Small intestine (tissue), 7 donors: Measurements from ENCODE around the gene FNTB. TPM values are rescaled to one million over a fixed set of nuclear protein-coding genes. Genes with fewer than 3 reads are reported as not detected.

Source experiments
- DNase-seq, 2 donors: peaks; one replicate each; pipeline versions ENCODE4 v3.0.0 to v3.0.0-alpha.2; 2013
- FAIRE-seq: peaks from 2 replicates; lab custom pipeline; 2012; peaks lifted over from hg19 to GRCh38; lab: Jason Lieb, UNC
- H3K27ac ChIP-seq, 3 donors: one replicate each; pipeline ENCODE4 v1.5.1; 2013; ENCODE audit warnings: low read length in 2 of 3, mild to moderate bottlenecking in 2 of 3, control low read depth in 1 of 3, inconsistent platforms in 1 of 3, low read depth in 1 of 3, moderate library complexity in 1 of 3
- H3K27me3 ChIP-seq, 3 donors: one replicate each; pipeline ENCODE4 v1.6.1; 2013; ENCODE audit warnings: low read length in 3 of 3, inconsistent platforms in 1 of 3; ENCODE audit not compliant: control insufficient read depth in 3 of 3, insufficient read depth in 3 of 3
- H3K36me3 ChIP-seq, 3 donors: one replicate each; pipeline ENCODE4 v1.6.1; 2013; ENCODE audit warnings: low read length in 3 of 3, inconsistent platforms in 1 of 3, low read depth in 1 of 3, mild to moderate bottlenecking in 1 of 3, moderate library complexity in 1 of 3; ENCODE audit not compliant: control insufficient read depth in 3 of 3, insufficient read depth in 2 of 3
- H3K4me1 ChIP-seq, 3 donors: one replicate each; pipeline ENCODE4 v1.6.1; 2013; ENCODE audit warnings: low read length in 2 of 3, inconsistent platforms in 1 of 3, low read depth in 1 of 3, mild to moderate bottlenecking in 1 of 3, moderate library complexity in 1 of 3; ENCODE audit not compliant: control insufficient read depth in 3 of 3, insufficient read depth in 2 of 3
- H3K4me3 ChIP-seq, 3 donors: one replicate each; pipeline ENCODE4 v1.5.1; 2013; ENCODE audit warnings: low read length in 3 of 3, control low read depth in 1 of 3, inconsistent platforms in 1 of 3, low read depth in 1 of 3, mild to moderate bottlenecking in 1 of 3, moderate library complexity in 1 of 3
- H3K9me3 ChIP-seq, 2 donors: one replicate each; pipeline ENCODE4 v1.6.1; 2013; ENCODE audit warnings: low read depth in 1 of 2, low read length in 1 of 2; ENCODE audit not compliant: control insufficient read depth in 2 of 2, insufficient read depth in 1 of 2
- WGBS, 3 donors: extraction: QIAGEN DNeasy Blood & Tissue Kit; methylation state at CpG; one replicate each; pipeline ENCODE4 v1.1.7; 2013; 5-methylcytosine and 5-hydroxymethylcytosine counted together
- polyA plus RNA-seq, 4 donors: library from polyadenylated mRNA; stranded (reverse) in 3 of 4; unstranded in 1 of 4; fragments of 200-250 nt in 3 of 4; fragments of 120-200 nt in 1 of 4; gene quantifications; one replicate each; pipeline versions ENCODE4 v1.2.1 to v1.2.3, GENCODE V29; 2013
- donor health status: healthy with polysubstance abuse.
- donor health status: control.
- donor health status: control.
- donor health status: Bipolar disorder and iron deficiency.
- donor health status: healthy.

FNTB gene
- polyA plus RNA-seq, 4 donors: 6.7 to 25.3 (median 8.7) TPM

DNA sequence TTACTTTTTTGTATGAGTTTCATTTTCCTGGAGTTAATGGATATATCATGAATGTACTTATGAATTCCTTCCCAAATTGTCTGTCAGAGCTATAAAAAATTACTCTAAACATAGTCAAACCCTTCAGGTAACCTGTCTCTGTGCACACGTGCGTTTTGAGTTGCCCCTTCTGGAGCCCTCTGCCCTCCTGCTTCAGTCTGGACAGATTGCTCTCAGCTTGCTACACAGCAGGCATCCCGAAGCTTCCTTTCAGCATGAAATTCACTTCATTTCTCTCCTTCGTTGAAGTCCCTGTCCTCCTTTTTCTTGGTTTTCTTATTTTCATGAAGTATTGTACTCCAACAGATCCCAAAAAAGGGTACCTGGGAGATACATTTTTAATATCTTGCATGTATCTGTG lies 47.3 kb downstream of the FNTB start:
- FAIRE-seq (no peak), DNase-seq (no peak)
- 93 to 97% (median 95%) methylated on average over 4 of the region's 4 CpGs for WGBS, 3 donors
- Histone ChIP-seq H3K27ac (no peak overlapping the region), H3K4me3 (no peak overlapping the region), H3K36me3 (peaks cover 0 to 45% (median 0%) of the 10 kb centered on the region in 3 donors), H3K9me3 (no peaks in the 10 kb centered on the region), H3K4me1 (peaks cover 0 to 3% (median 0%) of the 10 kb centered on the region in 3 donors), H3K27me3 (no peaks in the 10 kb centered on the region)

DNA sequence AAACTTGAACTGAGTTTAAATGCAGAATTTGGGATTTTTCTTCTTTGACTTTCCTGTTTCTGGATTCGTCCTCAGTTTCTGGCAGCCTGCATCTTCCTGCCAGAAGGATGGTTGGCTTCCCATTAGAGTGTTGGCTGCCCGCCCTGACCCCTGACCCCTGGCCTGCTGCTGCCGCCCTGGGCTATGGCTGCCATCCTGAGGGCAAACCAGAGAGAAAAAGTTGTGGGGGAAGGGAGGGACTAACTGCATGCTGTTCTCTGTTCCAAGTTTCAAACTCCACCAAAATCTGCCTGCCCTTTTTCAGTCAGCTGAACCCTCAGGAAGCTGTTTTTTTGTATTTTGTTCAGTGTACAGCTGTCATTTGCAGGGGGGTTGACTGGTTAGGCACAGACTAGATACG lies 48.4 kb downstream of the FNTB start:
- H3K4me3 ChIP-seq: no peak overlapping the region
- no peaks in the 10 kb centered on the region for H3K27me3 ChIP-seq
- H3K36me3 ChIP-seq: peaks cover 0 to 48% (median 0%) of the 10 kb centered on the region in 3 donors
- 50 to 77% (median 76%) methylated on average over 4 of the region's 4 CpGs for WGBS, 3 donors
- H3K9me3 ChIP-seq: no peaks in the 10 kb centered on the region
- no peak for FAIRE-seq
- no peaks in the 10 kb centered on the region for H3K4me1 ChIP-seq
- H3K27ac ChIP-seq: no peak overlapping the region
- no peak for DNase-seq

DNA sequence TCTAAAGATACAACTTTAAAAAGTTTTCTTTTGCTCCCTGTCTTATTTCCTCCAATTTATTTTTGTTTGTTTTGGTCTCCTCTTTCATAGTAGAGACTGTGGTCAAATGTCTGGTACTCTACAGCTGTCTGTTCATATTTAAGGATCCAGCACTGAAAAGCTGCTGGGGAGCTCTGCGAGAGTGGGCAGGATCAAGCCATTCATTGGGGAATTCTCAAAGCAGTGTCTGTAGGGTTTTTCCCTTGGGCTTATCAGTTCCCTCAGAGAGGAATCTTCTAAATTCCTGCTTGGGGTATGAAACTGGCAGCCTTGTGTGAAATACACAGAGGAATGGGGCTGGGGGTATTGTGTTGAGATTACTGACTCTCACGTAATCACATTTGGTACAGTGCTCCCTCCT lies 52.3 kb downstream of the FNTB start:
- H3K27me3 ChIP-seq: no peaks in the 10 kb centered on the region
- H3K9me3 ChIP-seq: no peaks in the 10 kb centered on the region
- DNase-seq (no peak), FAIRE-seq (no peak)
- 96 to 97% (median 96%) methylated on average over 2 of the region's 2 CpGs for WGBS, 3 donors
- no peak overlapping the region for H3K4me3 ChIP-seq
- no peak overlapping the region for H3K27ac ChIP-seq
- peaks cover 0 to 50% (median 3%) of the 10 kb centered on the region in 3 donors for H3K36me3 ChIP-seq
- H3K4me1 ChIP-seq: no peaks in the 10 kb centered on the region

DNA sequence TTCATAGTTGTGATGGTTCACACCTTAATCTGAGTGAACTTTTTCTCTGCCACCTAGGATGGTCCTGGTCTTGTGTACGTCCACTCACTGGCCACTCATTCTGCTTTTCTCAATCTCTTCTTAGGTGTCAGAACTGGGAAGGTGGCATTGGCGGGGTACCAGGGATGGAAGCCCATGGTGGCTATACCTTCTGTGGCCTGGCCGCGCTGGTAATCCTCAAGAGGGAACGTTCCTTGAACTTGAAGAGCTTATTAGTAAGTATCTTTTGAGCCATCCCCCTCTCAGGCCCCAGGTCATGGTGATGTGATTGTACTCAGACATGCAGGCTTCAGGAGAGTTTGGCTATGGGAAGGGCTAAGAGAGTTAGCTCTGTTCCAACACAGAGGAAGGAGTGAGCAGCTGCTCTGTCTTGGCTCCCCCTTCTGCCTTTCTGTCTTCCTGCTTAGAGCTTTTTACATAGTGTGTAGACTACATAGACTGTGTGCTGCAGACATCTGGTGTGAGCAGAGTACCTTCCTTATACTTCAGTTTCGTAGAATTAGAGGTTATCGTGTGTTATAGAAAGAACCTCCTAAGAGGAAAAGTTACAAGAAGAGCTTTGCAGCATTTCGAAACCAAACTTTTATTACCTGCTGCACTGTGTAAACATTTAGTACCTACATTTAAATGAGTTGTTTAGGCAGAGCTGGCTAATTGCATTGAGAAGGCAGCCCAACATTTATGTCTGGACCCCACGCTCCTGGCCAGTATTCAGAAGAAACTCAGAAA lies 54.2 kb downstream of the FNTB start:
- H3K9me3 ChIP-seq: no peaks in the 10 kb centered on the region
- no peak overlapping the region for H3K27ac ChIP-seq
- no peak overlapping the region for H3K4me3 ChIP-seq
- DNase-seq (no peak), FAIRE-seq (no peak)
- 87 to 91% (median 89%) methylated on average over 9 of the region's 9 CpGs for WGBS, 3 donors
- no peaks in the 10 kb centered on the region for H3K4me1 ChIP-seq
- peaks cover 2 to 54% (median 3%) of the 10 kb centered on the region in 3 donors for H3K36me3 ChIP-seq
- H3K27me3 ChIP-seq: no peaks in the 10 kb centered on the region

DNA sequence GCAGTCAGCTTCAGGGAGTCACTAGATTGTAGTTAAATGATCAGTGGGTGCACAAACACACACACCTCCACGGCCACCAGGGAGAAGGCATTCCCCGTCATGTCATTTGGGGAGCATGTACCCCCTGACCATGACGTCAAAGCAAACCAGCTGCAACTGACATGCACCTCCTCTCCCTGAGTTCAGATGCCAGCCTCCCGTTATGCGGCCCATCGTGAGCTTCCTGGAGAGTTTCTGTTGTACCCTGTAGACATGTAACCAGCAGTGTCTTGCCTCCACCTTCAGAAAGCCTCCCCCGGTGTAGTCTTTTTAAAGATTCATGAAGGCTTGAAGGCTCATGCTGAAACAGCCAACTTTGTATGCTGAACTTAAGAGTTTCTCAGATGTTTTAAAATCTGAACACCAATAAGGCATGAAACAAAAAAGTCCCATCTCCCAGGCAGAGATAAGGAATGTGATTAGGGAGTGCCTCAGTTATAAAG lies 54.8 kb downstream of the FNTB start:
- Histone ChIP-seq H3K9me3 (no peaks in the 10 kb centered on the region), H3K4me1 (no peaks in the 10 kb centered on the region), H3K27ac (no peak overlapping the region), H3K36me3 (peaks cover 2 to 54% (median 3%) of the 10 kb centered on the region in 3 donors), H3K27me3 (no peaks in the 10 kb centered on the region), H3K4me3 (no peak overlapping the region)
- 91 to 95% (median 92%) methylated on average over 7 of the region's 7 CpGs for WGBS, 3 donors
- FAIRE-seq: no peak
- DNase-seq: no peak

DNA sequence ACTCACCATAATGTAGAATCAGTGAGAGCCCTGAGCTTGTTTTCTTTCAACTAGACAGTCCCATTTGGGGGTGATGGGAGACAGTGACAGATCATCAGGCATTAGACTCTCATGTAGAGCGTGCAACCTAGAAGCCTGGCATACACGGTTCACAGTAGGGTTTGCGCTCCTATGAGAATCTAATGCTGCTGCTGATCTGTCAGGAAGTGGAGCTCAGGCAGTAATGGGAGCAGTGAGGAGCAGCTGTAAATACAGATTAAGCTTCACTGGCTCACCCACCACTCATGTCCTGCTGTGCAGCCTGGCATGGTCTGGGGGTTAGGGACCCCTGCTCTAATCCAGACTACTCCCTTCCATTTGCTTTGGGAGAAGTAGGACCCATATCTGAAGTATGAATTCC lies 55.6 kb downstream of the FNTB start:
- Histone ChIP-seq H3K4me3 (no peak overlapping the region), H3K27ac (no peak overlapping the region), H3K27me3 (no peaks in the 10 kb centered on the region), H3K9me3 (no peaks in the 10 kb centered on the region), H3K36me3 (peaks cover 2 to 51% (median 3%) of the 10 kb centered on the region in 3 donors), H3K4me1 (no peaks in the 10 kb centered on the region)
- DNase-seq (no peak), FAIRE-seq (no peak)
- 85 to 96% (median 95%) methylated on average over 3 of the region's 3 CpGs for WGBS, 3 donors

DNA sequence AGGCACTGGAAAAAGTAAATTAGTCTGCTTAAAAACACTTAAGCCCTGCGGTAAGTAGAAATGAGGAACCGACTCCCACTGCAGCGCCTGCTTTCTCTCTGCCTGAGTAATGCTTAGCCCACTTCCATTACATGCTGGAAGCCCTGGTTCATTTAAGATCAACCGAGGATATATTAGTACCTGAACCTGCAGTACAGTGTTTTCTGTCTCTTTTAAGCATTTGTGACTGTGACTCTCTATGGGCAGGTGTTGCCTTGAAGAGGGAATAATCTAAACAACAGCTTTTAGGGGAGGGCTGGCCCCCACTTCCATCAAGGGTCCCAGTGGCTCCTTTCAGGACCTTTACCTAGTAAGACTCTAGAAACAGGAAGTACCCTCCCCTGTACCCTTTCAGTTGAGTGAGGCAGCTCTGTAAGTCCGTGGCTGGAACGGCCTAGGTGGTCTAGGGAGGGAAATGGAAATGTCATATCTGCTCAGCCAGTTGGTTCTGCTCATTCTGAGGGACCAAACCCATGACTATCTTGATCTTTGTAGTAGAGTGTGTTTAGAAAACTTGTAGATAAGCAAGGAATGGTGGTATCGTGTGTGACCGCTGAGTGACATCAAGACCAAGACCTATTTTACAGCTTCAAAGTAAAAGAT lies 56.2 kb downstream of the FNTB start:
- Histone ChIP-seq H3K27ac (no peak overlapping the region), H3K4me3 (no peak overlapping the region), H3K36me3 (peaks cover 2 to 49% (median 3%) of the 10 kb centered on the region in 3 donors), H3K4me1 (peaks cover 0 to 2% (median 0%) of the 10 kb centered on the region in 3 donors), H3K27me3 (no peaks in the 10 kb centered on the region), H3K9me3 (no peaks in the 10 kb centered on the region)
- DNase-seq (no peak), FAIRE-seq (no peak)
- WGBS, 3 donors: 85 to 89% (median 85%) methylated on average over 8 of the region's 8 CpGs

DNA sequence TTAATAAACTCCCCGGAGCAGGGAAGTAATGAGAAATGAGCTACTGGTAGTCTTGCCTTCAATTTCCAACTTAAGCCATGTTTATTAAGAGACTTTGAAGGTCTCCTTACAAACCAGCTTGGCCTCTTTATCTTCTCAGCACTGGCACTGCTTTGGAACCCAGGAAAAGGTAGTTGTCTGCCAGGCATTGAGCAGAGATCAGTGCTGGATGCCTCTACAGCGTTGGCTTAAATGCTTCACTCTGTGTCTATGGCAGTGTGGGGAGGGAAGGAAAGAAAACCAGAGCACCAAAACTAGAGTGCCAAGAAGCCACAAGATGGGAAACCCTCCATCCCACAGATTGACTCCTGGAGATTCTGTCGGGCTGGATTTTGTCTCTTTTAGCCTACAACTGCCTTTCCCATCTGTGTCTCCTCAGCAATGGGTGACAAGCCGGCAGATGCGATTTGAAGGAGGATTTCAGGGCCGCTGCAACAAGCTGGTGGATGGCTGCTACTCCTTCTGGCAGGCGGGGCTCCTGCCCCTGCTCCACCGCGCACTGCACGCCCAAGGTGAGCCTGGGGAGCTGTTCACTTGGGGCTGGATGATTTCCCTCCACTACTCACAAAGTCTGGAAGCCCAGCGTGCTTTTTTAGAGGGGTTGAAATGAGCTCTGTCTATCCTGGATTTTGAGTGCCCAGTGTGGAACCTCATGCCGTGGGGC lies 57.3 kb downstream of the FNTB start:
- FAIRE-seq: no peak
- no peak overlapping the region for H3K4me3 ChIP-seq
- H3K4me1 ChIP-seq: peaks cover 0 to 2% (median 0%) of the 10 kb centered on the region in 3 donors
- peaks cover 2 to 50% (median 3%) of the 10 kb centered on the region in 3 donors for H3K36me3 ChIP-seq
- DNase-seq: no peak
- no peak overlapping the region for H3K27ac ChIP-seq
- no peaks in the 10 kb centered on the region for H3K27me3 ChIP-seq
- H3K9me3 ChIP-seq: no peaks in the 10 kb centered on the region
- WGBS, 3 donors: 89 to 94% (median 91%) methylated on average over 12 of the region's 12 CpGs
